Choroid plexus epithelial cell (primary cell): ENCODE data around the gene TTC28.
A peak's percentile ranks its signal among the peaks of the same experiment; 100 is the strongest.

ENCODE experiments used
- DNase-seq: peaks from one replicate; pipeline ENCODE4 v3.0.0-alpha.2; 2010; ENCODE audit warnings: low read depth
- H3K4me3 ChIP-seq: 2 replicates; pipeline ENCODE4 v1.5.1; 2011; ENCODE audit warnings: low read depth, mild to moderate bottlenecking, control low read depth, low read length, moderate library complexity
- CTCF ChIP-seq: conservative IDR thresholded peaks from 2 replicates; pipeline ENCODE4 v1.5.1; 2011; ENCODE audit warnings: low read depth, mild to moderate bottlenecking, control low read depth, inconsistent platforms, low read length, moderate library complexity

The TTC28 gene

DNA sequence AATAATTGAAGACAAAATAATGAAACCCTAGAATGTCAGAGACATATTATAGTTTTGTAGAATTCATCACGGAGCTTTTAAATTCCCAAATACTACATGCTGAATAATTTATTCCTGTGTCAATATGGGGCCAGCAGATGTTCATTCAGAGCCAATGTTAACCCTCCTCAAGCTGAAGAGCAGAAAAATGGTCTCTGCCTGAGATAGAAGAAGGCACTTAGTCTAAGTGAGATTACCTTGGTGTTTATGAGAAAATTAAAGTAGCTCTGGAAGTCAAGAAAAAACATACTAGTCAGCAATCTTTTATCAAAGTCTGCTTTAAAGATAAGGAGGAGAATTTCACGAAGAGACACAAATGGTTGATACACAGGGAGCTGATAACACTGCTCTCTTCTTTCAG is 328.2 kb downstream of the TTC28 start:
- no peak overlapping the region for H3K4me3 ChIP-seq
- TF ChIP-seq CTCF = no peak
- no peak for DNase-seq

- H3K4me3 ChIP-seq = no peak overlapping the region
- no peak for TF ChIP-seq CTCF
- DNase-seq = no peak
Observed at GRCh38 chr22:28348613-28349609, 330.7 kb downstream of the TTC28 start.

- TF ChIP-seq CTCF = no peak
- no peak for DNase-seq
- no peak overlapping the region for H3K4me3 ChIP-seq
Observed at GRCh38 chr22:28346308-28346707, 333.3 kb downstream of the TTC28 start.

DNA sequence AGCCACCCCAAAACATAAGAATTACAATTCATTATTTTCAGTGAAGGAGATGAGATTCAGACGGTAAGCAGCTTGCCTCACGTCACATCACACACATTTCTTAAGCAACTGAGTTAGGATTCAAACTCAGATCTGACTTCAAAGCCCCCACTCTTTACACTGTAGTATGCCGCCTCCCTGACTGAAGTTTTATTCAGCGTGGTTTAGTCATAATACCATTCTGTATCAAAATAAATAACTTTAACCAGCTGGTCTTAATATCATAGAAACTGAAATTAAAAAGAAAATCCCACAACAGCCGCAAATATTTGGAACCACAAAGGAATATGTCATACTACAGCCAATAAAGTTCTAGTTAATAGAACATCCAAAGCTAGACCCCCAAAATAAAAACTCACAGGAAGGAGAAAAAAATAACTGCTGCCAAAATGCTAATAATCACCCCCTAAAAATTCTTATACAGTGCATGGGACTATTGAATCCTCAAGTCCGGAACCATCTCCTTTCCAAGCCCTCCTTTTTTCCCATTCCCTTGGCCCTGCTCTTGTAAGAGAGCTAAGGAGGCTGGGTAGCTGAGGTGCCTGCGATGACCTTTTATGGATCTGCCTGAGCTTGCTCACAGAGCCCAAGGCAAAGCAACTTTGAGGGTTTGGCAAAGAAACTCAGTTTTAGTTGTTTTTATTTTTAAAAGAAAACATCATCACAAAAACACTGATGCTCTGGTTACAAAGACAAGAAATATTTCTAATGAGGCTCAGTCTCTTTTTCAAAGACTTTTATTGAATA is 334.5 kb downstream of the TTC28 start:
- H3K4me3 ChIP-seq = no peak overlapping the region
- TF ChIP-seq CTCF = no peak

DNA sequence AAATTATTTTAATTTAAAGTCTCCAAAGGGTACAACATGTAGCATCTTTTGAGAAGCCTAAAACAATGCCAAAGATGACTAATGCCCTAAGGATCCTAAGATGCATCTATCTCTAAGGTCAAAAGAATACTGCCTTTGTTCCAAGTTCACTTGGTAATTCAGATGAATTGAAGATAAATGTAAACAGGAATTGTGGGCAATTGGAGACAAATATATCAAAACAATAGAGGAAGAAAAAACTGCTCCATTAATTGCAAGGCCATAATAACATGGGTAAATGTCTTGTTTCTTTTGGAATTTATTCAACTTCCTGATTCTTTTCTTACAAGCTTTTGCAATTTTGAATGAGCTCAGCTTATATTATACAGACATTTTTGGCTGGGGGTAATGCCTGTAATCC is 338.6 kb downstream of the TTC28 start:
- no peak for TF ChIP-seq CTCF
- peak; percentile 6 for DNase-seq
- H3K4me3 ChIP-seq = no peak overlapping the region

More for the DNA sequence above, 334.5 kb downstream of the TTC28 start:
- DNase-seq = no peak

- DNase-seq = no peak
- no peak for TF ChIP-seq CTCF
- no peak overlapping the region for H3K4me3 ChIP-seq
Observed at GRCh38 chr22:28333088-28333487, 346.6 kb downstream of the TTC28 start.
